T-helper 2 cell treated with Interferon-gamma antibody and Interleukin-4, amounts not matched to agents 5 μg/mL and 100 μg/mL, for 36 hours (primary cell): Measurements from ENCODE around the gene CROCC2.
"Not testable (repeated sequence)": the region's sequence is repeated elsewhere in the genome, so short reads cannot be mapped to it uniquely, and the experiment has no call there.

ENCODE experiments used
- DNase-seq: peaks from one replicate; pipeline ENCODE4 v3.0.0; 2021; ENCODE audit warnings: low spot score
- H3K27ac Mint-ChIP-seq: one replicate; pipeline ENCODE4 v1.8.0; 2021; ENCODE audit warnings: mild to moderate bottlenecking, mixed read lengths
- H3K27me3 Mint-ChIP-seq: one replicate; pipeline ENCODE4 v1.8.0; 2021; ENCODE audit warnings: low read depth, mixed read lengths
- H3K36me3 Mint-ChIP-seq: one replicate; pipeline ENCODE4 v1.8.0; 2021; ENCODE audit warnings: low read depth, mixed read lengths
- H3K4me1 Mint-ChIP-seq: one replicate; pipeline ENCODE4 v1.8.0; 2021; ENCODE audit warnings: low read depth, mixed read lengths
- H3K4me3 Mint-ChIP-seq: one replicate; pipeline ENCODE4 v1.8.0; 2022; ENCODE audit warnings: mild to moderate bottlenecking, moderate library complexity, mixed read lengths
- H3K9me3 Mint-ChIP-seq: one replicate; pipeline ENCODE4 v1.8.0; 2021; ENCODE audit warnings: mixed read lengths

CROCC2 gene

DNA sequence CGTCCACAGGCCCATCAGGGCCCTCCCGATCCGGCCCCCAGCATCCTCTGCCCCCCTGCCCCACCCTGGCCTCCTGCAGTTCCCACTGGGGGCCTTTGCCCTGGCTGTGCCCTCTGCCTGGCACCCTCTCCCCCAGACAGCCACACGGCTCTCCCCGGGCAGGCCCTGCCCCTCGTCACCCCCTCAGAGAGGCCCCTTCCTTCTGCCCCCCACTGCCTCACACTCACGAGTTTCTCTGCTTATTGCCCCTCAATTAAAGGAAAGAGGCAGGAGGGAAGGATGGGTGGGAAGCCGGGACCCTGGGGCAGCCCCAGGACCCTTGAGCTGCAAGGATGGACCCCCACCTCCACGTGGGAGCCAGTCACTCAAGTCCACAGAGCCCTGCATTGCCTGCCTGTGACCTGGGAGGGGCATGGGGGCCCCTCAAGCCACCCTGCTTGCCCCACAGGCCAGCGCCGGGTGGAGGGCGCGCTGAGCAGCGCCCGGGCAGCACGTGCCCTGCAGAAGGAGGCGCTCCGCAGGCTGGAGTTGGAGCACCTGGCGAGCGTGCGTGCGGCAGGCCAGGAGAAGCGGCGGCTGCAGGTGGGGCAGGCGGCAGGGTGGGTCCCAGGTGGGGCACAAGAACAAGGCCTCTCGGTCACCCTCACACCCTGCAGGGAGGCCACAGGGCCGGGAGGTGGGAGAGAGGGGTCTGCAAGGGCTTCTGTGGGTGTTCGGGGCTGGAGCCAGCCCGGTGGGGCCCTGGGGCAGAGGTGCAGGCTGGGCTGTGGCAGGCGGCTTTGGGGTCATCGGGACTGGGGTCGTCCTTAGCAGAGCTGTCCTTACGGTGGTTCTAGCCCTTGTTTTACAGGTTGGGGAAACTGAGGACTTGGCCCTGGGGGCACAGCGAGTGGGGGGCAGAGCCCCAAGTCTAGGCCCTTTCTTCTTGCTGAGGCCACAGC lies 61.8 kb downstream of the CROCC2 start:
- H3K27me3 Mint-ChIP-seq: no peaks in the 10 kb centered on the region
- no peaks in the 10 kb centered on the region for H3K36me3 Mint-ChIP-seq
- H3K4me3 Mint-ChIP-seq: no peak overlapping the region
- no peaks in the 10 kb centered on the region for H3K9me3 Mint-ChIP-seq
- no peak overlapping the region for H3K27ac Mint-ChIP-seq
- DNase-seq: no peak
- H3K4me1 Mint-ChIP-seq: peaks cover 2% of the 10 kb centered on the region

DNA sequence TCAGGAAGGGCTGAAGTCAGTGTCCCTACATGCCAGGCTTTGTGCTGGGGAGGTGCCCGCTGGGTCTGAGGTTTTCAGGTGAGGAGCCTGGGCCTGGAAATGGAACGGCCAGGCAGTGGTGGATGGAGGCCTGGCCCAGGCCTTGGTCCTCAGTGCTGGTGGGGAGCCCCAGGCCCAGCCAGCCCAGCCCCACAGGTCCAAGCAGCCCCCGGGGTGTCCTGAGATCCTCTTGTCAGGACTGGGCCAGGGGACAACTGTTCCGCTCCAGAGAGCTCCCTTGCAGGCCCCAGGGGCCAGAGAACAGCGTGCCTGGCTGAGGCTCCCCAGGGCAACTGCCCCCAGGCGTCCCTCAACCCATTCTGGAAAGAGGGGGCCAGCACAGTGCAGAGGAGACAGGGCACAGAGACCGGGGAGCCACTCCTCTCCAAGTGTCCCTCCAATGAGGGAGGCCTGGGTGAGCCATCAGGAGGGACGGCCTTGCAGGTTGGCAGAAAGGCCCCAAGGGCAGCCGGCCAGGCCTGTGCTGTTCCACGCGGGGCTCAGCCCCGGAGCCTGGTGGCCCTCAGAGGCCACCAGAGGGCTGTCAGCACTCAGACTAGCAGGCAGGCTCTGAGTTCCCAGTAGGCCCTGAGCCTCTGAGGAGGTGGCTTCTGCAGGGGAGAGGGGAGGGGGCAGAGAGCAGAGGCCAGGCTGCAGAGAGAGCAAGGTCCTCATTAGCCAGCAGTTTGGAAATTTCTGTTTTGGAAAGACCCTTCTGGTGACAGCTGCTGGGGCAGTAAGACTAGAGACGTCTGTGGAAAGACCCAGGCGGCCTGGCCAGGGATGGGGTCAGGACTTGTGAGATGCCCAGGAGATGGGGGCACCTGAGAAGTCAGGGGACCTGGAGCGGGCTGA lies 62.8 kb downstream of the CROCC2 start:
- DNase-seq: no peak
- no peak overlapping the region for H3K27ac Mint-ChIP-seq
- H3K36me3 Mint-ChIP-seq: no peaks in the 10 kb centered on the region
- H3K9me3 Mint-ChIP-seq: no peaks in the 10 kb centered on the region
- no peak overlapping the region for H3K4me3 Mint-ChIP-seq
- H3K4me1 Mint-ChIP-seq: peaks cover 2% of the 10 kb centered on the region
- H3K27me3 Mint-ChIP-seq: peaks cover 2% of the 10 kb centered on the region

DNA sequence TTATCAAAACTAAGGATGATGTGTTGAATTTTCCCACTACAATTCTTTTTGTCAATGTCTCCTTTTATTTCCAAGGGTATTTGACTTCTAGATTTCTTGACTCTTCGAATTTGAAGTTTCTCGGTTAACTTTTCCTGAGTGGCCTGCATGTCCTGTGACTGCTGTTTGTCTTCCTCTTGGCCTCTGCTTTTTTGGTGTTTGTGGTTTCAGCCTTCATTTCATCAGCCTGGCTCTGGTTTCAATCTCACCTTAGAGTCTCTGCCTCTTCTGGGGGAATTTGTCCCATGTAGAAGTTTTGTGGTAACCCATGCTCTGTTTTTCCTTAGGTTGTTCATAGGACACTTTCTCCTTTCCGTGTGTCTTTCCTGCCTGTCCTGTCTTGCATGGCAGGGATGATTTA lies 64.0 kb downstream of the CROCC2 start:
- H3K27ac Mint-ChIP-seq: no peak overlapping the region
- no peaks in the 10 kb centered on the region for H3K36me3 Mint-ChIP-seq
- no peak for DNase-seq
- H3K4me1 Mint-ChIP-seq: peaks cover 7% of the 10 kb centered on the region
- H3K27me3 Mint-ChIP-seq: peaks cover 3% of the 10 kb centered on the region
- H3K4me3 Mint-ChIP-seq: no peak overlapping the region
- no peaks in the 10 kb centered on the region for H3K9me3 Mint-ChIP-seq

DNA sequence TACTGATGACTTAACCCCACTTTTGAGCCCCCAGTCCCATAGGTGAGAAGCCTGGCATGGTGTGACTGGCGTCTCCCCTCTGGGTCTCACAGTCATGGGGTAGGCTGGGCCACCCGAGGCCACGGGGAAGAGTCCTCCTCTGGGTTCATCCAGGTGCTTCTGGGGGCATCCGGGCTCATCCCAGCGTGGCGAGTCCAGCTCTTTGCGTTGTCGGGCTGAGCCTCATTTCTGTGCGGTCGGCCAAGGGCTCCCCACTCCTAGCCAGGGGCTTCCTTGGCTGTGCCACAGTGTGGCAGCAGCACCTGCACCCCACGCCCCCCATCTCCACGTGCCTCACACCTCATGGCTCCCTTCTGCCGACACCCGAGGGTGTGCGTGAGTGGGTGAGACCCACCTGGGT lies 64.7 kb downstream of the CROCC2 start:
- no peak for DNase-seq
- no peak overlapping the region for H3K4me3 Mint-ChIP-seq

DNA sequence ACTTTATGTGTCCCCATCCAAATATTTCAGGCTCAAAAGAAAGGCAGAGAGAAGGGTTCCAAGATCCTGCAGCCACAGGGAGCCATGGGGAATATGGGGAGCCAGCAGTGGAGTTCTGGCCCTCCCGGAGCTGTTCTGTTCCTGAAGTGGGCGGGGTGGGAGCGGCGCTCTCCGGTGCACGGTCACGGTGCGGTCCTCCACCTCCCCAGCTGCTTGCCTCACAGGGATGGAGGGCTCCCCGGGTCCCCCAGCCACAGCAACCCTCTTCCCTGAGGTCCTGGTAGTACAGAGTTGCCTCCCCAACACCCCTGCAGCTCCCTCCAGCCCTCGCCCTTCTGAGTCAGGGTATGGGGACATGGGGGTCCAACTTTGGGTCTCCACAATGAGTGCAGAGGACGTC lies 66.1 kb downstream of the CROCC2 start:
- Mint-ChIP-seq H3K4me1 (peaks cover 7% of the 10 kb centered on the region), H3K4me3 (no peak overlapping the region), H3K27me3 (peaks cover 3% of the 10 kb centered on the region), H3K9me3 (no peaks in the 10 kb centered on the region), H3K27ac (no peak overlapping the region), H3K36me3 (no peaks in the 10 kb centered on the region)
- no peak for DNase-seq

More for the DNA sequence above, 64.7 kb downstream of the CROCC2 start:
- Mint-ChIP-seq H3K27me3 (peaks cover 3% of the 10 kb centered on the region), H3K36me3 (no peaks in the 10 kb centered on the region), H3K27ac (no peak overlapping the region), H3K4me1 (peaks cover 7% of the 10 kb centered on the region), H3K9me3 (no peaks in the 10 kb centered on the region)

DNA sequence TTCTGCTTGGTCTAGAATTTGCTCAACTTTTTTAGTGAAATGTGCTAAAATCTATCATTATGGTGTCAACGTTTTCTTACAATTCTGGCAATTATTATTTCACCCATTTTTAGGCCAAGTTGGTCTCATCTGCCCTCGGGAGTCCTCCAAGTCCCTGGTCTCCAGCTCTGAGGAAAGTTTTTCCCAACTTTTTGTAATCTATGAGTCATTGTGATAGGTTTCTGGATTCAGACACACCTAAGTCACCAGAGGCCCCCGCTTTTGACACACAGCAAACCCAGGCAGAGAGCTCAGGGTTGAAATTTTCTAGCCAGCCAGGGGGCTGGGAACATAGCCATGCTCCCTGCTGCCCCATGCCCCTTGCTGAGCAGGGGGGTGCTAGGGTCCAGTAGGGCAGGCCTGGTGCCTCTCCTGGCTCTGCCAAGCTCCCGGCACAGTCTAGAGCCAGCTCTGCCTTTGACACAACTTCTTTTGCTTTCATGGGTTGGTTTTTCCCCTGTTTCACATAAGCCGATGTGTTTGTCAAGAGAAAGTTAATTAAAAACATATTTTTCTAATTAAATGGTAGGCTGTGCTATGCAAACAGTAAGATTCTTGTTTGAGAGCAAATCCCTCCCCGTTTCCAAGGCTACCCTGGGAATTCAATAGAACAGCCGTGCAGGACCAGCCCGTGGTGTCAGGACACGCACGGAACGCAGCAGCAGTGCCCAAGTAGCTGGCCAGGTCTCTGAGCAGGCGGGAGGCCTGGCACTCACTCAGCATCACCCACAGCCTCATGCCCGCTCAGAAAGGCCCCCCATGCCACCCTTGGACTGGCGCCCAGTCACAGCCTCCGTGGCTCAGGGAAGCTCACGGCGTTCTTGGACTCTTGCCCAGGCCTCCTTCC lies 66.7 kb downstream of the CROCC2 start:
- Mint-ChIP-seq H3K4me1 (peaks cover 7% of the 10 kb centered on the region), H3K9me3 (no peaks in the 10 kb centered on the region), H3K27me3 (peaks cover 3% of the 10 kb centered on the region), H3K36me3 (no peaks in the 10 kb centered on the region), H3K27ac (no peak overlapping the region), H3K4me3 (no peak overlapping the region)
- no peak for DNase-seq

DNA sequence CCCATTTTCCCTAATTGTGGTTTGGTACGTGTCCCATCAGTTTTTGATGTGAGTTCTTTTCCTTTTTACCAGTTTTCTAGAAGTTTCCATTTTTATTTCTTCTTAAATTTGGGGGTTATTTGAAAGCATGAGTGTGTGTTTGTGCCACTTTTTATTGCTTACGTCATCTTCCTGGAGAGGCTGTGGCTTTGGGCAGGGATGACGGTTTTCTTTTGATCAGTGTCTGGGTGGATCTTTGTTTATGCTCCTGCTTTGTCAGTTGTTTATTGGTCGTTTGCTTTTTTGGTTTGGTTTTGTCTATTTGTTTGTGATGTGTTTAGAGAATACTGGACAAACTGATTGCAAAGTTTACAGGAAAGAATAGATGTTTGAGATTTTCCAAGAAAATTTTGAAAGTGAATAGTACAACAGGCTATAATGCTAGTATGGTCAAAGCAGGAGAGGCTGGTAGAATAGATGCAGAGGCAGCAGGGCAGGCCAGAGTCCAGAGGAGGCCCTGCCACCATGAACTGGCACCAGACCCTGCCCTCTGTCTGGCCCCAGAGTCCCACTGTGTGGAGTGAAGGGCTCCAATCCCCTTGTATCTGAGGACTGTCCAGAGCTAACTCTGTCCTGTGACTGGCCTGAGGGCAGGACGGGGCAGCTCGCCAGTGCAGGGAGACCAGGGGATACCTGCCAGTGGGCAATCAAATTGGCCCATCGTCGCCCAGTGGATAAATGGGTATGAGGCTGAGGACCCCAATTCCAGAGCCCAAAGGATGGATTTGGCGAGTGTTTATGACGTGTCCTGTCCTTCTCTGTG lies 68.8 kb downstream of the CROCC2 start:
- Mint-ChIP-seq H3K27ac (peak overlapping the region; percentile 55), H3K27me3 (peaks cover 3% of the 10 kb centered on the region), H3K4me3 (peak overlapping the region; percentile 11), H3K9me3 (no peaks in the 10 kb centered on the region), H3K36me3 (no peaks in the 10 kb centered on the region), H3K4me1 (peaks cover 7% of the 10 kb centered on the region)
- DNase-seq: no peak

DNA sequence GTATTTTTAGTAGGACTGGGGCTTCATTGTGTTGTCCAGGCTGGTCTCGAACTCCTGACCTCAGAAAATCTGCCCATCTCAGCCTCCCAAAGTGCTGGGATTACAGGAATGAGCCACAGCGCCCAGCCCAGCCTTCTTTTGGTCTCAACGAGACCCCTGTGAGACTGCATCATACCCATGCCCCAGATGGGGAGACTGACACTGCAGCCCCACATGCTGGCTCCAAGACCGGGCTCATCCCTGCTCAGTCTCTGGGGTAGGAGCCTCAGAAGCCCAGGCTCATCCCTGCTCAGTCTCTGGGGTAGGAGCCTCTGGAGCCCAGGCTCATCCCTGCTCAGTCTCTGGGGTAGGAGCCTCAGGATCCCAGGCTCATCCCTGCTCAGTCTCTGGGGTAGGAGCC lies 69.8 kb downstream of the CROCC2 start:
- not testable (repeated sequence) for H3K27ac Mint-ChIP-seq, H3K36me3 Mint-ChIP-seq, DNase-seq, H3K4me3 Mint-ChIP-seq, H3K9me3 Mint-ChIP-seq, H3K27me3 Mint-ChIP-seq, H3K4me1 Mint-ChIP-seq

DNA sequence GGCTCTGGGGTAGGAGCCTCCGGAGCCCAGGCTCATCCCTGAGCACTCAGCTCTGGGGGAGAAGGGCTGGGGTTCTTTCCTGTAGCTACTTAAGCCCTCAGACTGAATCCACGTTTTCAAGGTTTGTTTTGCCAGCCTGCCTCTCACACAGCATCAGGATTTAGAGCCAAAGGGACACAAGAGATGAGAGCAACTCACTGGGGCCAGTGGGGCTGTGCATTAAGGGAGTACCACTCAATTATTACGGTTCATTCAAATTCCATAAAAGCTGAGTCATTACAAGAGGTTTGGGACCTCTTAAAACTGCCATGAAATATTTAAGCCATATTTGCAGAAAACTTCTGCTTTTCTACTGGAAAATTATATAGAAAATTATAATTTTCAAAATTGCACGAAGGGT lies 75.1 kb downstream of the CROCC2 start:
- Mint-ChIP-seq H3K27ac (no peak overlapping the region), H3K9me3 (no peaks in the 10 kb centered on the region), H3K4me3 (no peak overlapping the region), H3K27me3 (peaks cover 4% of the 10 kb centered on the region), H3K36me3 (no peaks in the 10 kb centered on the region), H3K4me1 (no peaks in the 10 kb centered on the region)
- DNase-seq: no peak

DNA sequence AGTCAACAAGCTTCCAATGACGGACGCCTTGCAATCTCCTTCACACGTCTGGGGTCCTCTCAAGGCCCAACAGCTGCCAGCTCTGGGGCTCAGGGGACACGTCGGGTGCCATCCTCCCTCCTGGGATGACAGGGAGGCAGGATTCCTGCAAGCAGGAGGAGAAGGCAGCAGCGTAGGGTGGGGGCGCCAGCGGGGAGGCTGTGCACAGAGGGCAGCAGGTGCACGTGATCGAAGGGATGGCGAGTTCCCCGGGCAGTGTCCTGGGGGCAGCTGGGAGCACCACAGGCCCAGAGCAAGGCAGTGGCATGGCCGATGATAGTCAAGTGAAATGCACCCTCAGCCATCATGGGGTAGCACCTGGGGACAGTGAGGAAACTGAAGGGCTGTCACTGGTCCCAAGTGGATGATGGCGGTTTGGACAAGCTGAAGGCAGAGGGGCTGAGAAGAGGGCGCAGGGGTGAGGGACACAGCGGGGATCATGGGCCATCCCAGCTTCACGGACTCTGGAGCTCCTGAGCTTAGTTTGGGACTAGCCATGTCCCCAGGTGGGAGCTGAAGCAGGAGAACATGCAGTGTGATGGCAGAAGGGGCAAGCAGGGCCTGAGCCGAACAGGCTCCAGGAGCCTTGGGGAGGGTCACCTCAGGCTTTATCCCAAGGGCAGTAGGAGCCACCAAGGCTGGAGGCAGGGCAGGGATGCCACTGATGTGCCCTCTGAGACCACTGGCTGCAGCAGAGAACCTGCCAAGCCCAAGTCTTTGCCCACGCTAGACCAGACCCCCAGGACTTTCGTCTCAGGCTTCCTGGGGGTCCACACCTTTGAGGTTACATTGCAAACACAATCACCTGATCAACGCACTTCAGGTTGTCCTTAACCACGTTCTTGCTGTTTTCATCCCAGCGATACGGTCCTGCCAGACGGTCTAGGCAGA lies 76.0 kb downstream of the CROCC2 start:
- Mint-ChIP-seq H3K9me3 (no peaks in the 10 kb centered on the region), H3K27ac (no peak overlapping the region), H3K4me3 (no peak overlapping the region), H3K27me3 (peaks cover 4% of the 10 kb centered on the region), H3K4me1 (no peaks in the 10 kb centered on the region), H3K36me3 (no peaks in the 10 kb centered on the region)
- no peak for DNase-seq

DNA sequence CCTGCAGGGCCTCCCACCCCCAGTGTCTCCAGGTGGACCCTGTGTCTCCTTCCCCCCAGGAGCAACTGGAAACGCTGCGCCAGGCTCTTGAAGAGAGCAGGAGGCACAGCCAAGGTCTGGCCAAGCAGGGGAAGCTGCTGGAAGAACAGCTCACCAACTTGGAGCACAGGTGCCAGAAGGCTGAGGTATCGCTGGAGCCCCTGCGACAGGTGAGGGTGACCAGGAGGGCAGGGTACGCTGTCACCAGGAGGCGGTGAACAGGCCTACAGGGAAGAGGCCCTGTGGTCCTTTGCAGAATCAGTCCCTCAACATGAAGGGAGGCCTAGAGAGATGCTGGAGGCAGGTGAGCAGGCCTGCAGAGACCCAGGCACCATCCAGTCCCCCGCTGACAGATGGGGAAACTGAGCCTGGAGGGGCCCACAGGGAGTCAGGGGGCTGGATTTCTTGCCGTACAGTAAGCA lies 76.7 kb downstream of the CROCC2 start:
- Mint-ChIP-seq H3K4me3 (no peak overlapping the region), H3K27me3 (peaks cover 4% of the 10 kb centered on the region), H3K9me3 (no peaks in the 10 kb centered on the region), H3K27ac (no peak overlapping the region), H3K4me1 (no peaks in the 10 kb centered on the region), H3K36me3 (no peaks in the 10 kb centered on the region)
- DNase-seq: no peak

DNA sequence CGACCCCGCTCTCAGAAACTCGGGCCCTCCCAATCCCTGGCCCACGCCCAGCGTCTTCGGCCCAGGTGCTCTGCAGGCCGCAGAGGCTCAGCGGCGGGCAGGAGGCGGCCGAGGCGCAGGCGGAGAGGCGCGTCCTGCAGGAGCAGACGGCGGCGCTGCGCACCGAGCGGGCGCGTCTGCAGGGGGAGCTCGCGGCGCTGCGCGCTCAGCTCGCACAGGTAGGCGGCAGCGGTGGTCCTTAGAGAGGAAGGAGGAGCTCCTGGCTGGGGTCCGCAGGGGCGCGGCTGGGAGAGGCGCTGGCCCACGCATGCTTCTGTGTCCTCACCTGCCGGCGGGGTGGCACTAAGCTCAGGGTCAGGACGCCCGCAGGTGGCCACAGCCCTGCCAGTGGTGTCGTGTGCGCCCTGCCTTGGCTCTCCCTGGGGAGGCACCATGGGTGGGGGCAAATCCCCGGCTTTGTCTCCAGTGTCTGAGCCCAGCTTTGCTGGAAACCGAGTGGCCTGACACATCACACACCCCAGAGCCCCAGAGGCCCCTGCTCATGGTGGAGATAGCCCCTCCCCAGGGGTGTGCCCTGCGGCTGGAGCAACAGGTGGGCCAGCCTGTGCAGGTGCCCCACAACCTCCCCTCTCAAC lies 77.3 kb downstream of the CROCC2 start:
- H3K4me3 Mint-ChIP-seq: no peak overlapping the region
- no peaks in the 10 kb centered on the region for H3K4me1 Mint-ChIP-seq
- no peaks in the 10 kb centered on the region for H3K9me3 Mint-ChIP-seq
- no peaks in the 10 kb centered on the region for H3K36me3 Mint-ChIP-seq
- H3K27ac Mint-ChIP-seq: no peak overlapping the region
- H3K27me3 Mint-ChIP-seq: peaks cover 4% of the 10 kb centered on the region
- DNase-seq: no peak
